Inflammatory macrophage (primary cell): Measurements from ENCODE around the gene STARD5.

Experiments used
- DNase-seq, 2 donors: peaks; one replicate each; pipeline ENCODE4 v3.0.0-alpha.2; 2020 to 2022

The STARD5 gene

DNA sequence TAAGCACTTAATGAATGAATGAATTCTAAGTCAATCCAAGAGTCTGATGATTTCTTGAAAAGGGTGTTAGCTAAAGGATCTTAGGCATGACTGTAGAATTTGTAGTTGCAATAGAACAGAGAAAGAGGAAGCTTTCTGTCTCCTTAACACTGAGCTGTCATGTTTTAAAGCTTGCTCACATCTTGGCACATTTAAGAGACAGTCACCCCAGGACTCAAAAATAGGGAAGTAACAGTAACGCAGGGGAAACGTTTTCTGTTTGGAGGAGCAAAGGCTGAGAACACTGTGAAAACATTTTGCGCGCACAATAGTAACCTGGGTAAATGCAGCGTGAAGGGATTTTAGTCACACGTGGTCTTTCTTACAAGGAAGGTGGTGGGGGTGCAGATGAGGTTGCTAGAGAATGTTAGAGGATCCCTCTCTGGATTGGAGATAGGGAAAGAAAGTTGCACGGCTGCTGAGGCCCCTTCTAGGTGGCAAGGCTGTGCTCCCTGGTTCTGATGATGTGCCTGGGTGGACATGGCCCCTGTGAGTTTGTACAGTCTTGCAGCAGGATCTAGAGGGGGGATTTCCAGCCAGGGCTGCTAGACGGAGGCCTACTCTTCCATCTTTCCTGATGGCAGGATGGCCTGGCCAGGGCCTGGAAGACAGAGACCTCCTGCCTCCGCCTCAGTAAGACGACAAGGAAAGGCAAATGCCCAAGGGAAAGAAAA is 12.0 kb downstream of the STARD5 start:
- DNase-seq, result peak; percentile 89 to 96

- DNase-seq, result no peak
Observed at GRCh38 chr15:81310480-81310879, 13.5 kb downstream of the STARD5 start.

DNA sequence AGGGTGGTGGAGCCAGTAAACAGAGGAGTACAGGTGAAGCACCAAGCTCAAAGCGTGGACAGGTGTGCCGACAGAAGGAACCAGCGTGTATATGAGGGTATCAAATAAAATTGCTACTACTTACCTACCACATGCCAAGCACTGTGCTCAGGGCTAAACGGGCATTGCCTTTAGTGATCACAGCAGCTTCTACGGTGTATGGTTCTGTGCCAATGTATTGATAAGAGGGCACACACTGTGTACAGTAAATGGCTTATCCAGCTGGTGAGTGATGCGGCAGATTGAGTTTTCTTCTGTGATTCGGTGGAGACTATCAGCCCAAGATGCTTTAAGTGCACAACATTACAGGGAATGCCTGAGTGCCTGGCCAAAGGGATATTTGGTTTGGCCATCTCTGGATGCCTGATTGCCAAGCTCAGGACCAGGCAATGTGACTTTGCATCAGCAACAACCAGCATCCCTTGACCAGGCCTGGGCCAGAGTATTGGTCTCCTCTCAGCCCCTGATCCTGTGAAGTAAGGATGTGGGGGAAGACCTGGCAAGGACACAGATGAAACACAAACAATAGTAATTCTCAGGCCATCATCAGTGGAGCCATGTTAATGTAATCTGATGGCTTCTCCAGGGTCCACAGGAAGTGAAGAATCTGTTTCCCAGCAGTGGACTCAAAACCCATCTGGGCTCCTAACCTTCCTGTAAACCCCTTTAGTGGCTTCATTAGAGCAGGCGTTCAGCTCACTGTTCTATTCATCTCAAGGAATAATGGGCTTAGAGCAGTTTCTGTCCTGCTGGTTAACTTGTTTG is 14.1 kb downstream of the STARD5 start:
- DNase-seq, result no peak

GRCh38 chr15:81308260-81308659 is 15.7 kb downstream of the STARD5 start:
- DNase-seq, result no peak

- peak; percentile 71 to 77 for DNase-seq
Observed at GRCh38 chr15:81304226-81304625, 19.7 kb downstream of the STARD5 start.

- no peak for DNase-seq
Observed at GRCh38 chr15:81303244-81304225, 20.4 kb downstream of the STARD5 start.

DNA sequence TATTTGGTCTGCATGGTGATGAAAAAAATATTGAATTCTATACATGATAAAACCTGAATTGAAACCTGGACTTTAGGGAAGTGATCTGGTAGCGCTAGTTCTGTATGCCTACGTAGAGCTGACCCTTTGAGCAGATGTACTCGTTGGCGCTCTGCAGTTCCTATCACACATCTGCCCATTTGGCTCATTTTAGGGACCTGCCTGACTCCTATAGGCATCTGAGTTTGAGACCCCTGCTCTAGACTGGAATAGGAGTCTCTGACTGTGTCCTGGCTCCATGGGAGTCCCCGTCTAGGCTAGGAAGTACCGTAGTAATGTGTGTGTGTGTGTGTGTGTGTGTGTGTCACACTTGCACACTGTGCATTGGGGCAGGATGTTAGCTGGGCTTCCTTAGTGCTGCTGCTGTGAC is 21.2 kb downstream of the STARD5 start:
- peak; percentile 48 to 51 for DNase-seq

GRCh38 chr15:81301815-81302399 is 22.0 kb downstream of the STARD5 start:
- peak; percentile 92 to 95 for DNase-seq

GRCh38 chr15:81301385-81301784 is 22.6 kb downstream of the STARD5 start:
- DNase-seq, result no peak

GRCh38 chr15:81299630-81300273 is 24.2 kb downstream of the STARD5 start:
- DNase-seq, result no peak

- DNase-seq, result peak; percentile 29 to 43
Observed at GRCh38 chr15:81299156-81299555, 24.8 kb downstream of the STARD5 start.

- no peak for DNase-seq
Observed at GRCh38 chr15:81298611-81299010, 25.3 kb downstream of the STARD5 start.

- peak; percentile 83 to 92 for DNase-seq
Observed at GRCh38 chr15:81297603-81298575, 26.1 kb downstream of the STARD5 start.

GRCh38 chr15:81297147-81297572 is 26.8 kb downstream of the STARD5 start:
- DNase-seq, result peak in 1 of 2 donors; percentile 18

DNA sequence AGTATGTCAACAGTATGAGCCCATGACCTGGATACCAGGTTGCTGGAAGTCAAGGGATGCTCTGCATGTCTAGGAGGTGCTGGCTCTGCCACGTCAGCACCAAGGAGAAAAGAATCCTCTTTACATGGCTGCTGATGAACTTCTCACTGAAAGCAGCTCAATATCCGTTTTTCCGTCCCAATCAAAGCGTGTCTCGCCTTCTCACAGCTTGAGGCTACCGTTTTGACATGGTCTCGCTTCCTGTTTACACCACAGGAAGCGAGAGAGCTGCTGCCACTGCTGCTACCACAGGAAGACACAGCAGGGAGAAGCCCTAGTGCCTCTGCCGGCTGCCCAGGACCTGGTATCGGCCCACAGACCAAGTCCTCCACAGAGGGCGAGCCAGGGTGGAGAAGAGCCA is 27.3 kb downstream of the STARD5 start:
- DNase-seq, result peak; percentile 92 to 94

DNA sequence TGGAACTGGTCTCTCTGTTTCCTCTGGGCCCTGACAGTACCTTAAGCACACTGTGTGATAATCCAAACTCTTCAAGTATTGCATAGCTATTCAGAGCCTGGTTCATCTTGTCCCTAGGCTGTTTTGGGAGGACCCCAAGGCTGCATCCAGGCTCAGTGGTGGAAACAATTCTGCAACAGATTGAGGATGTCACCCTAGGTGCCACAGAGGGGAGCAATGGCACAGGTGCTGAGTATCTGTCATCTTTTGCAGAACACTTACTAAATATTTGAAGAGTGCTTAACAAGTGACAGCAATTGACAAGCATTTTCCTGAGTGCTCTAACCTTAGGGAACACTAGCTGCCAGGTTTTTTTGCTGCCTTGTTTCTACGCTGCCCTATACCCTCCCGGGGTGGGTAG is 27.8 kb downstream of the STARD5 start:
- DNase-seq, result no peak

- DNase-seq, result peak; percentile 42 to 58
Observed at GRCh38 chr15:81295486-81296121, 28.3 kb downstream of the STARD5 start.

DNA sequence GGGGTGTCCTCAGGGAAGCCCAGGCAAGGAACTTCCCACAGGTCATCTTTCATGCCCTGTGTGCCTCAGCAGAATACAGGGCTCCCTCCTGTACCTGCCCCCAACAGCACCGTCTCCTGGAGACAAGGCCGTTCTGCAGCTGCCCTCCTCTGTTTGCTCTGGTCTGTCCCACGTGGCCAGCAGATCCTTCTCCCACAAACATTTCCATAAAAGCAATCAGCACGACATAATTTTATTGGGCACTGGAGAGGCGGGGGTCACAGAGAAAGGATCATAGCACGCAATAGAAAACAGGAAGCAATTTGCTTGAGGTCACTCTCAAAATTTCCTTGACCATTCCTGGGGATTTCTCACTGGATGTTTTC is 29.4 kb downstream of the STARD5 start:
- no peak for DNase-seq

- peak; percentile 56 to 68 for DNase-seq
Observed at GRCh38 chr15:81293728-81294515, 30.0 kb downstream of the STARD5 start.
